Measurements from ENCODE around the gene USP20. TPM values are rescaled to one million over a fixed set of nuclear protein-coding genes. Genes with fewer than 3 reads are reported as not detected.

The USP20 gene
- total RNA-seq, 1 experiment from 2014 or later = 14.4 TPM

DNA sequence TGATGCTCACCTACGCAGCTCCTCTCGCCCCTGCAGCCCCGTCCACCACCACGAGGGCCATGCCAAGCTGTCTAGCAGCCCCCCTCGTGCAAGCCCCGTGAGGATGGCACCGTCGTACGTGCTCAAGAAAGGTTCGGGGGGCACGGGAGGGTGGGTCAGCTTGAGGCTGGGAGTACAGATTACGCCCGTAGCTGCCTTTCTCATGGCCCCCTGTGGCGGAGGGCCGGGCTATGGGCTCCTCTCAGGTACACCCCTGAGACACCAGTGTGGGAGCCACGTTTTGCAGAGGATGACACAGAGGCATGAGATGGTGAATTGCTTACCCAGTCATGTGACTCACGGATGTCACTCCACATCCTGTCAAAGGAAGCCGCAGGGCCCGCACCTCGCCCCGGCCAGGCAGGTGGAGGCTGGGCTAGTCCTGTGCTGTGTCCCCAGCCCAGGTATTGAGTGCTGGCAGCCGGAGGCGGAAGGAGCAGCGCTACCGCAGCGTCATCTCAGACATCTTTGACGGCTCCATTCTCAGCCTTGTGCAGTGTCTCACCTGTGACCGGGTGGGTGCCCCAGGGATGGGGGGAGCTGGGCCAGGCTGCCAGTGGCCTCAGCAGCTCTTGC is 33.7 kb downstream of the USP20 start:
- intact Hi-C loops (cut with micrococcal nuclease; ENCODE audit: unreplicated experiment) = no loop called here
- TF ChIP-seq, protein P1, sequence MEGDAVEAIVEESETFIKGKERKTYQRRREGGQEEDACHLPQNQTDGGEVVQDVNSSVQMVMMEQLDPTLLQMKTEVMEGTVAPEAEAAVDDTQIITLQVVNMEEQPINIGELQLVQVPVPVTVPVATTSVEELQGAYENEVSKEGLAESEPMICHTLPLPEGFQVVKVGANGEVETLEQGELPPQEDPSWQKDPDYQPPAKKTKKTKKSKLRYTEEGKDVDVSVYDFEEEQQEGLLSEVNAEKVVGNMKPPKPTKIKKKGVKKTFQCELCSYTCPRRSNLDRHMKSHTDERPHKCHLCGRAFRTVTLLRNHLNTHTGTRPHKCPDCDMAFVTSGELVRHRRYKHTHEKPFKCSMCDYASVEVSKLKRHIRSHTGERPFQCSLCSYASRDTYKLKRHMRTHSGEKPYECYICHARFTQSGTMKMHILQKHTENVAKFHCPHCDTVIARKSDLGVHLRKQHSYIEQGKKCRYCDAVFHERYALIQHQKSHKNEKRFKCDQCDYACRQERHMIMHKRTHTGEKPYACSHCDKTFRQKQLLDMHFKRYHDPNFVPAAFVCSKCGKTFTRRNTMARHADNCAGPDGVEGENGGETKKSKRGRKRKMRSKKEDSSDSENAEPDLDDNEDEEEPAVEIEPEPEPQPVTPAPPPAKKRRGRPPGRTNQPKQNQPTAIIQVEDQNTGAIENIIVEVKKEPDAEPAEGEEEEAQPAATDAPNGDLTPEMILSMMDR (IDR thresholded peaks at IDR 0.05) = no peak
- TF ChIP-seq TCF7L2 (IDR thresholded peaks at IDR 0.05; ENCODE audit: low read depth, low read length) = no peak
- TF ChIP-seq, protein P2, sequence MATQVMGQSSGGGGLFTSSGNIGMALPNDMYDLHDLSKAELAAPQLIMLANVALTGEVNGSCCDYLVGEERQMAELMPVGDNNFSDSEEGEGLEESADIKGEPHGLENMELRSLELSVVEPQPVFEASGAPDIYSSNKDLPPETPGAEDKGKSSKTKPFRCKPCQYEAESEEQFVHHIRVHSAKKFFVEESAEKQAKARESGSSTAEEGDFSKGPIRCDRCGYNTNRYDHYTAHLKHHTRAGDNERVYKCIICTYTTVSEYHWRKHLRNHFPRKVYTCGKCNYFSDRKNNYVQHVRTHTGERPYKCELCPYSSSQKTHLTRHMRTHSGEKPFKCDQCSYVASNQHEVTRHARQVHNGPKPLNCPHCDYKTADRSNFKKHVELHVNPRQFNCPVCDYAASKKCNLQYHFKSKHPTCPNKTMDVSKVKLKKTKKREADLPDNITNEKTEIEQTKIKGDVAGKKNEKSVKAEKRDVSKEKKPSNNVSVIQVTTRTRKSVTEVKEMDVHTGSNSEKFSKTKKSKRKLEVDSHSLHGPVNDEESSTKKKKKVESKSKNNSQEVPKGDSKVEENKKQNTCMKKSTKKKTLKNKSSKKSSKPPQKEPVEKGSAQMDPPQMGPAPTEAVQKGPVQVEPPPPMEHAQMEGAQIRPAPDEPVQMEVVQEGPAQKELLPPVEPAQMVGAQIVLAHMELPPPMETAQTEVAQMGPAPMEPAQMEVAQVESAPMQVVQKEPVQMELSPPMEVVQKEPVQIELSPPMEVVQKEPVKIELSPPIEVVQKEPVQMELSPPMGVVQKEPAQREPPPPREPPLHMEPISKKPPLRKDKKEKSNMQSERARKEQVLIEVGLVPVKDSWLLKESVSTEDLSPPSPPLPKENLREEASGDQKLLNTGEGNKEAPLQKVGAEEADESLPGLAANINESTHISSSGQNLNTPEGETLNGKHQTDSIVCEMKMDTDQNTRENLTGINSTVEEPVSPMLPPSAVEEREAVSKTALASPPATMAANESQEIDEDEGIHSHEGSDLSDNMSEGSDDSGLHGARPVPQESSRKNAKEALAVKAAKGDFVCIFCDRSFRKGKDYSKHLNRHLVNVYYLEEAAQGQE (IDR thresholded peaks at IDR 0.05; ENCODE audit: insufficient read depth in 1 of 2, low read depth in 2 of 2, low read length in 1 of 2) = no peak
- TF ChIP-seq POLR2AphosphoS5 (IDR thresholded peaks at IDR 0.05; ENCODE audit: low read depth, low read length) = no peak
- no peak for TF ChIP-seq SIN3A (IDR thresholded peaks at IDR 0.05; ENCODE audit: borderline replicate concordance, insufficient read depth, low read depth, low read length)
- in situ Hi-C loops (cut with HindIII; ENCODE audit: low pct_unique_long_range_greater_than_20kb, low sequenced_read_pairs) = no loop called here
- DNase-seq (ENCODE audit: low read depth, low spot score) (no peak), ATAC-seq (0 out of 2 replicates have a peak, but pooled peaks have one; percentile 32)
- Histone ChIP-seq H3K27ac (ENCODE audit: low read length) (no peak overlapping the region), H3K27me3 (ENCODE audit: control insufficient read depth, insufficient read depth, low read length) (no peaks in the 10 kb centered on the region), H3K4me1 (ENCODE audit: control insufficient read depth, insufficient read depth, low read length) (no peaks in the 10 kb centered on the region), H3K4me3 (ENCODE audit: low read depth in 2 of 2, low read length in 2 of 2) (no peak overlapping the region), H3K36me3 (ENCODE audit: control insufficient read depth, insufficient read depth, low read length) (no peaks in the 10 kb centered on the region), H3K9me3 (ENCODE audit: control insufficient read depth, insufficient read depth, low read depth, low read length) (no peaks in the 10 kb centered on the region)
- ChIA-PET POLR2A (no interaction called here), CTCF (no interaction called here)
- no TSS peak for BruUV-seq (replicated peaks)

DNA sequence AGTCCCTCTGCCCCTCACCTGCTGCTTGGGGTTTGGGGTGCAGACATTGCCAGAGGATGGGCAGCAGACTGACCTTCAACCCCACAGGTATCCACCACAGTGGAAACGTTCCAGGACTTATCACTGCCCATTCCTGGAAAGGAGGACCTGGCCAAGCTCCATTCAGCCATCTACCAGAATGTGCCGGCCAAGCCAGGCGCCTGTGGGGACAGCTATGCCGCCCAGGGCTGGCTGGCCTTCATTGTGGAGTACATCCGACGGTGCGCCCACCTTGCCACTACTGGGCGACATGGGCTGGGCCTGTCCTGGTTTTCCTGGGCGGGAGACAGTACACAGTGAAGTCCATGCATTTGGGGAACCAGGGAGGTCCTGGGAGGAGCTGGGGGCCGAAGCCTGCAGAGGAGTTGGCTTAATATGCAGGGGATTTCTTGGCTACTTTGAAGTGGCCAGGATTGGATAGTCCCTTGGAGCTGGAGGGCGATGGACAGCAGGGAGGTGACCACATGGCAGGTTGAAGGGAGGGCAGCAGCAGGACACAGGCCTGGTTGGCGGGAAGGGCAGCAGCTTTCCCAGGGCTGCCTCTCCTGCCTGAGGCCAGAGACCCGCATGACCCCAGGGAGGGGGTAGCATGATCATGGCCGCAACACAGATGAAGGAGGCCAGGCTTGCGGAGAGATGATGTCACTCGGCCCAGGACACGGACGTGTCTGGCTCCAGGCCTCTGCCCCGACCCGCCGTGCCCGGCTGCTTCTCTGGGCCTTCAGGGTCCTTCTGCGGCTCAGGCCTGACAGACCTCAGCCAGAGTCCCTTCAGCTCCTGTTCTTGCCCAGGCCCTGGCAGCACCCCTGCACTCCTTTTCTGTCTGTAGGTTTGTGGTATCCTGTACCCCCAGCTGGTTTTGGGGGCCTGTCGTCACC is 34.6 kb downstream of the USP20 start:
- CTCF ChIA-PET = no interaction called here
- no peak for ATAC-seq
- Histone ChIP-seq H3K27ac (ENCODE audit: low read length) (no peak overlapping the region), H3K4me1 (ENCODE audit: control insufficient read depth, insufficient read depth, low read length) (no peaks in the 10 kb centered on the region), H3K4me3 (ENCODE audit: low read depth in 2 of 2, low read length in 2 of 2) (no peak overlapping the region), H3K27me3 (ENCODE audit: control insufficient read depth, insufficient read depth, low read length) (no peaks in the 10 kb centered on the region), H3K9me3 (ENCODE audit: control insufficient read depth, insufficient read depth, low read depth, low read length) (no peaks in the 10 kb centered on the region), H3K36me3 (ENCODE audit: control insufficient read depth, insufficient read depth, low read length) (no peaks in the 10 kb centered on the region)
- BruUV-seq (replicated peaks) = no TSS peak
- POLR2A ChIA-PET = no interaction called here
- no peak for TF ChIP-seq TCF7L2 (IDR thresholded peaks at IDR 0.05; ENCODE audit: low read depth, low read length)
- TF ChIP-seq SIN3A (IDR thresholded peaks at IDR 0.05; ENCODE audit: borderline replicate concordance, insufficient read depth, low read depth, low read length) = no peak
- TF ChIP-seq, protein P2 (IDR thresholded peaks at IDR 0.05; ENCODE audit: insufficient read depth in 1 of 2, low read depth in 2 of 2, low read length in 1 of 2) = no peak
- TF ChIP-seq, protein P1 (IDR thresholded peaks at IDR 0.05) = no peak
- no peak for TF ChIP-seq POLR2AphosphoS5 (IDR thresholded peaks at IDR 0.05; ENCODE audit: low read depth, low read length)
- in situ Hi-C loops (cut with HindIII; ENCODE audit: low pct_unique_long_range_greater_than_20kb, low sequenced_read_pairs) = no loop called here
- no peak for DNase-seq (ENCODE audit: low read depth, low spot score)
- intact Hi-C loops (cut with micrococcal nuclease; ENCODE audit: unreplicated experiment) = no loop called here
